DLD1 (cell line): ENCODE results near the gene GPR37.

Experiments used
- in situ Hi-C: cut with HindIII; loops from 2 replicates; pipeline ENCODE4 v1.10.0; 2017; ENCODE audit warnings: low sequenced_read_pairs

Gene GPR37

GRCh38 chr7:124765401-124766352 lies at the start of gene GPR37:
Gene GPR37, minus strand, starts transcription at chr7:124765792. Its CDS starts 816 bp downstream, at chr7:124764976.
- in situ Hi-C loops = no loop called here

GRCh38 chr7:124813994-124814798 lies 48.6 kb upstream of the GPR37 start:
- in situ Hi-C loops = no loop called here

GRCh38 chr7:124812764-124813163 lies 47.2 kb upstream of the GPR37 start:
- in situ Hi-C loops = no loop called here

- in situ Hi-C loops = no loop called here
Observed at GRCh38 chr7:124811341-124811740, 45.7 kb upstream of the GPR37 start.

GRCh38 chr7:124810605-124811004 lies 45.0 kb upstream of the GPR37 start:
- in situ Hi-C loops = no loop called here

- in situ Hi-C loops = no loop called here
Observed at GRCh38 chr7:124808206-124808605, 42.6 kb upstream of the GPR37 start.

GRCh38 chr7:124801330-124801895 lies 35.8 kb upstream of the GPR37 start:
- in situ Hi-C loops = no loop called here

GRCh38 chr7:124800386-124800785 lies 34.8 kb upstream of the GPR37 start:
- in situ Hi-C loops = no loop called here

- in situ Hi-C loops = no loop called here
Observed at GRCh38 chr7:124799448-124799847, 33.9 kb upstream of the GPR37 start.

- in situ Hi-C loops = no loop called here
Observed at GRCh38 chr7:124796771-124797170, 31.2 kb upstream of the GPR37 start.

GRCh38 chr7:124792696-124793095 lies 27.1 kb upstream of the GPR37 start:
- in situ Hi-C loops = no loop called here

GRCh38 chr7:124792002-124792401 lies 26.4 kb upstream of the GPR37 start:
- in situ Hi-C loops = no loop called here

- in situ Hi-C loops = no loop called here
Observed at GRCh38 chr7:124791426-124791825, 25.8 kb upstream of the GPR37 start.

- in situ Hi-C loops = no loop called here
Observed at GRCh38 chr7:124790645-124791044, 25.1 kb upstream of the GPR37 start.

- in situ Hi-C loops = no loop called here
Observed at GRCh38 chr7:124785994-124786393, 20.4 kb upstream of the GPR37 start.

- in situ Hi-C loops = no loop called here
Observed at GRCh38 chr7:124784879-124785818, 19.6 kb upstream of the GPR37 start.

- in situ Hi-C loops = no loop called here
Observed at GRCh38 chr7:124783271-124783670, 17.7 kb upstream of the GPR37 start.

- in situ Hi-C loops = no loop called here
Observed at GRCh38 chr7:124781907-124782734, 16.5 kb upstream of the GPR37 start.

GRCh38 chr7:124781418-124781817 lies 15.8 kb upstream of the GPR37 start:
- in situ Hi-C loops = no loop called here
